Glomerular visceral epithelial cell (primary cell): ENCODE measurements around the gene ECE1.

Experiments
- DNase-seq: peaks from one replicate; pipeline ENCODE4 v3.0.0-alpha.2; 2016; ENCODE audit errors: extremely low spot score

Gene ECE1

GRCh38 chr1:21255284-21255942 is 34.9 kb downstream of the ECE1 start:
- peak; percentile 76 for DNase-seq

DNA sequence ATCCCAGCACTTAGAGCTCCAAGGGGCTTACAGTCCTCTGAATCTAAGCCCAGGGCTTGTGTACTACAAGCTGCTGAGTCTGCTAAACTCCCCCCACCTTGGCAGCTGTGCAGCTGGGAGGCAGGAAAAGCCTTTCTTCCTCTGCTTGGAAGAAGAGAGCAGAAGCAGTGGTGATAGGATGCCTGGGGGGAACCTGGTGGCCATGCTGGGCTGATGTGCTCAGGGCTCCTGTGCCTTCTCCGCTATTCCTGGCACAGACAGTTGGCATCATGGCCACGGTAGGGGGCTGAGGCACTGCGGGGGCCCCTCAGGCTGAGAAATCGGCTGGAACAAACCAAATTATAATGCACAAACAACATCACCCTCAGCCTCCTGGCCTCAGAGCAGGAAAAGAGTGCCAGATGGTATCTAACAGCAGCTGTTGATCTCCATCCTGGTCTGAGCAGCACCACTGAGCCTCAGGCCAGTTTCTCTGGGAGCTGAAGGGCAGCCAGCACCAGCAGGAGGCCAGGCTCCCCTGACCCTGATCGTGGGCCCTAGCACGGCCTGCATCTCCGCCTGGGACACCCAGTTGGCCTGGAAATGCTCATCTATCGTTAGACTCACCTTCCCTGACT is 35.8 kb downstream of the ECE1 start:
- no peak for DNase-seq

GRCh38 chr1:21251773-21252471 is 38.3 kb downstream of the ECE1 start:
- DNase-seq = peak; percentile 85

- no peak for DNase-seq
Measured at GRCh38 chr1:21249940-21250493, 40.2 kb downstream of the ECE1 start.

DNA sequence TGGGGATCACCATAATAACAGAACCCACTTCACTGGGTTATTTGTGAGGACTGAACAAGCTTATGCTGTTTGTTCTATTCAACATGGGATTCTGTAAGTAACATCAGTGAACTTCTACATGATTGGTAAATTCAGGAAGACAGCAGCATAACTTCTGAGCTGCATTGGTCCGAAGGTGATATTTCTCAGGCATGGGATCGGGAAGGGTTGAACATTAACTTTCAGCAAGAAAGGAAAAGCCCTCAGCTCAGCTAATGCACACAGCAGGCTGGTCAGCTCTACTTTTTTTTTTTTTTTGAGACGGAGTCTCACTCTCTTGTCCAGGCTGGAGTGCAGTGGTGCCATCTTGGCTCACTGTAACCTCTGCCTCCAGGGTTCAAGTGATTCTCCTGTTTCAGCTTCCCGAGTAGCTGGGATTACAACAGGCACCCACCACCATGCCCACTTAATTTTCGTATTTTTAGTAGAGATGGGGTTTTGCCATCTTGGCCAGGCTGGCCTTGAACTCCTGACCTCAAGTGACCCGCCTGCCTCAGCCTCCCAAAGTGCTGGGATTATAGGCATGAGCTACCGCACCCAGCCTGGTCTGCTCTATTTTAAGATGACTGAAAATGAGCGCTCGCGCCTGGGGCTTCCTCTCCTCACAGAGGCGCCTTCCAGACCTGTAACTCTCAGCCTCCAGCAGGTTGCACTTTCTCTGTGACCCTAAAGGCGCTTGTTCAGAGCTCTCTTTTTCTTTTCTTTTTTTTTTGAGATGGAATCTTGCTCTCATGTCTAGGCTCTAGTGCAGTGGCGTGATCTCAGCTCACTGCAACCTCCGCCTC is 42.2 kb downstream of the ECE1 start:
- no peak for DNase-seq

DNA sequence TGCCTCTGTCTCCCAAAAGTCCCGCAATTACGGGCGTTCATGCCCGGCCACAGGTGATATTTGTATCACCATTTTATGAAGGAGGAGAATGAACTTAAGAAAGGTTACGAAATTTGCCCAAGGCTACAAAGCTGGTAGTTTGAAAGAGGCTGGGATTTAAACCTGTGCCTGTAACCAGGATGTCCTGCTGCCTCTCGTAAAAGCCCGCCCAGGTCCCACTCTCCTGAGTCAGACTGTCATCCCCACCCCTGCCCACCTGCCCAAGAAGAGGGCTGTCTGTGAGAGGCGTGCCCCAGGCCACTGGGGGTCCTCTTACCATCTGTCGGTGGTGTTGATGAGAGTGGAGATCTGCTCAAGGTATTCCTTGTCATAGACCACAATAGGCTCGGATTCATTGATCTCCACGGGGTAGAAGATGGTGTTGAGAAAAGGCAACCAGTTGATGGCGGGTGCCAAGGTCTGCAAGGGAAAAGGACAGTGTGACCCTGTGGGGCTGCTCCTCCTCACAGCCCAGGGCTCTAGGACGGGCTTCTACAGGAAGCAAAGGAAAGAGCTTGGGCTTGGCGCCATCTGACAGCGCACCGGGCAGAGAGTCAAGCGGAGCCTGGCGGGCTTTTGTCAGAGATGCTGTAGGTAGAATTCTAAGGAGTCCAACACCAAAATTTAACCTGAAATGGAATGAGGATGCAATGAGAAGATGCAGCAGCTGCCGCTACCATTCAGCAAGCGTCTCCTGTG is 43.2 kb downstream of the ECE1 start:
- no peak for DNase-seq

GRCh38 chr1:21245688-21246229 is 44.5 kb downstream of the ECE1 start:
- no peak for DNase-seq

- no peak for DNase-seq
Measured at GRCh38 chr1:21244986-21245687, 45.1 kb downstream of the ECE1 start.

DNA sequence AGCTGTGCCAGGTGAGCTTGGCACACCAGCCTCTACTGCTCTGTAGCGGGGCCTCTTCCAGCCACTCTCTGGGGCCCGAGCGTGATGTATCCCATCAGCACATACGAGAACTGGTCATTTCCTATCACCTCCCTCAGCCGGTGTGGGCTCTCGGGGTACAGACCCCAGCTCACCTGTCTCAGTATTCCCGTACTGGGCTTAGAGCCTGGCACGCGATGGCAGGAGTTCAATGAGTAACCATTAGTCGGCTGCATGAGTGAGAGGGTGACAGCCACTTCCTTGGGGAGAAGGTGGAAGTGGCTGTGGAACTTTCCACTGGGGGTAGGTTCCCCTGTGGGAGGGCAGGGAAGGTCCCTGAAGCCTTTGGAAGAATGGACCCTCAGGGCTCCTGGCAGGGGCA is 46.1 kb downstream of the ECE1 start:
- no peak for DNase-seq

GRCh38 chr1:21242846-21243245 is 47.4 kb downstream of the ECE1 start:
- no peak for DNase-seq

- no peak for DNase-seq
Measured at GRCh38 chr1:21241771-21242581, 48.3 kb downstream of the ECE1 start.

- no peak for DNase-seq
Measured at GRCh38 chr1:21240706-21241105, 49.6 kb downstream of the ECE1 start.

GRCh38 chr1:21239221-21239620 is 51.0 kb downstream of the ECE1 start:
- no peak for DNase-seq

DNA sequence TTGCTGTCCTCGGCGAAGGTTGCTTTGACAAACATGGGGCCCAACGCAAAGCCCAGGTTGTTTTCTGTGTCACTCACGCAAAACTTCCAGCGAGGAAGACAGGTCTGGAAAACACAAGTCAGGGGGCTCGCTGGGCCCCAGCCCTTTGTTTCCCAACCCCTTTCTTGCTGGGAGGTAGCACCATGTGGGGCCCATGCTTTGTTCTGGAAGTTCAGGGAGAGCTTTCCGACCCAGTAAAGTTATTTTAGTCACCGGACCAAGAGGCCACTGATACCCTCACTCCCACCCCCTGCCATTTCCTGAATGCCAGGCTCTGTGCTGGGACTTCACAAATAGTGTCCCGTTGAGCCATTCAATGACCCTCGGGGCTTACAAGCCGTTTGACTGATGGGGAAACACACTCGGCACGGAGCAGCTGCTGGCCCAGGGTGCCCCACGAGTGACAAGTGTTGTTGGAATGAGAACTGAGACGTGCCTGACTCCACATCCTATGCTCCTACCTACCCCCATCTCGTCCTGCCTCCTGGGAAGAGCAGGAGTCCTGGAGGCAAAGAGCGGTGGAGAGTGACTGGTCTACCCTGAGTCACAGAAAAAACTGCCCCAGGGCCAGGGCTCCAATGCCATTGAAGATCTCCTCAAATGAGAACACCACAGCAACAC is 52.0 kb downstream of the ECE1 start:
- DNase-seq = peak; percentile 40

DNA sequence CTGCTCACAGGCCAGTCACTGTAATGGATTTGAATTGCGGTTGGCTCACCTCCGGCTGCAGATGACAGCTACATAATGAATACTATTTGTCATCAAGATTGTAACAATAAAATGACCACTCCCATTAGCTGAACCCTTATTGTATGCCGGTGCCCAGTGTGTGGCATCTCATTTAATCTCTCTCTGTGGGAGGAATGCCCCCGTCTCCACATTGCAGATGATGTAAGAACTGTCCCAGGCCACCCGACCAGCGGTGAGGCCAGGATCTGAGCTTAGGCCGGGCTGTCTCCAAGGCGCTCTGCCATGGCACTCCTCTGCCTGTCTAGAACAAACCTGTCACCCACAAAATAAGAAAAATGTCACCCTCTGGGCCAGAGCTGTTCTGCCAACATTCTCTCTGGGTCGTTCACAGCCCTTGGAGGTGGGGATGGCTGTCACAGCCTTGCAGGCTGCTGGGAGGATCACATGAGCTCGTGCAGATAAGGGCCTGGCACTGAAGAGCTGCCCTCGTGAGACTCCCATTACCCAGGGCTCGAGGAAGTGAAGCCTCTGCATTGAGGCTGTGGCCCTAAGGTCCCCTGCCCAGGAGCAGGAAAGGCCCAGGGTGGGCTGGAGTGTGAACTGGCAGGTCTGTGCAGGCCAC is 52.7 kb downstream of the ECE1 start:
- no peak for DNase-seq

DNA sequence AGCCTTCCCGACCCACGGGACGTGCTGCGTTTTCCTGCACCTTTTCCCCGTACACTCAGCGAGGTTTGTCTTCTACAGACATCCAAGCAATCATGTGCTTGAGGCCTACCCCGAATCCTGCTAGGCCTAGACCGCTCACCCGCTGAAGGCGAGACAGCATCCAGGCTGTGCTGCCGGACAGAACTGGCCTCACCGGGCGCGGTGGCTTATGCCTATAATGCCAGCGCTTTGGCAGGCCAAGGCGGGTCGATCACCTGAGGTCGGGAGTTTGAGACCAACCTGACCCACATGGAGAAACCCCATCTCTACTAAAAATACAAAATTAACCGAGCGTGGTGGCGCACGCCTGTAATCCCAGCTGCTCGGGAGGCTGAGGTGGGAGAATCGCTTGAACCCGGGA is 54.1 kb downstream of the ECE1 start:
- DNase-seq = no peak

DNA sequence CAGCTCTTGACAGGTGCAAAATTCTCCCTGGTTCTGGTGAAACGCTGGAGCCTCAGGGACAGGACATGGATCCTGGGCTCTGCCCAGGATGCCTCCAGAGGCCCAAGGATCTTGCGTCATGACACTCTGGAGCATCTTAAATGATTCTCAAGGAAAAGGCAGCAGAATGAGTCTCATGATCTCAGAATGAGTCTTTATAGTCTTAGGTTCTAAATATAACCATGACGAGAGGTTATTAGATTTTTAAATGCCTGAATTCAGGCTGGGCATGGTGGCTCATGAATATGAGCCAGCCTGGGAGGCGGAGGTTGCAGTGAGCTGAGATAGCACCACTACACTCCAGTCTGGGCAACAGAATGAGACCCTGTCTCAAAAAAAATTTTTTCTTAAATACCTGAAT is 55.5 kb downstream of the ECE1 start:
- no peak for DNase-seq

- no peak for DNase-seq
Measured at GRCh38 chr1:21233490-21233889, 56.8 kb downstream of the ECE1 start.
